ENCODE results near the gene NCOA1. TPM values are rescaled to one million over a fixed set of nuclear protein-coding genes. Genes with fewer than 3 reads are reported as not detected.
A peak's percentile ranks its signal among the peaks of the same experiment; 100 is the strongest.

Gene NCOA1
- total RNA-seq, 4 donors from 2014 or later = 42.3 to 66.9 (median 47.4) TPM

GRCh38 chr2:24489465-24490180 lies 1.4 kb upstream of the NCOA1 start:
- WGBS, 2 donors (ENCODE audit: low coverage in 1 of 2) = 78 to 83% methylated on average over 6 to 13 of the region's 14 CpGs
- Histone ChIP-seq H3K4me3 (peak overlapping the region in 1 of 2 donors; percentile 96), H3K4me1 (peaks cover 0 to 37% (median 0%) of the 10 kb centered on the region in 3 donors), H3K27me3 (no peaks in the 10 kb centered on the region), H3K9me3 (no peaks in the 10 kb centered on the region), H3K27ac (peak overlapping the region; percentile 87 to 96 (median 93)), H3K36me3 (no peaks in the 10 kb centered on the region)
- no peak for ATAC-seq
- TF ChIP-seq CTCF (IDR thresholded peaks at IDR 0.05) (no peak), POLR2A (IDR thresholded peaks at IDR 0.05) (no peak), EP300 (IDR thresholded peaks at IDR 0.05) (no peak), POLR2AphosphoS5 (IDR thresholded peaks at IDR 0.05) (no peak)

GRCh38 chr2:24490181-24490689 lies 819 bp upstream of the NCOA1 start:
- no peaks in the 10 kb centered on the region for H3K9me3 ChIP-seq
- H3K36me3 ChIP-seq = no peaks in the 10 kb centered on the region
- peak overlapping the region; percentile 62 to 96 for H3K4me3 ChIP-seq
- ATAC-seq = no peak
- H3K27ac ChIP-seq = peak overlapping the region; percentile 87 to 96 (median 93)
- peaks cover 0 to 43% (median 0%) of the 10 kb centered on the region in 3 donors for H3K4me1 ChIP-seq
- TF ChIP-seq EP300 (IDR thresholded peaks at IDR 0.05) = no peak
- TF ChIP-seq POLR2AphosphoS5 (IDR thresholded peaks at IDR 0.05) = no peak
- TF ChIP-seq POLR2A (IDR thresholded peaks at IDR 0.05) = no peak
- TF ChIP-seq CTCF (IDR thresholded peaks at IDR 0.05) = no peak
- no peaks in the 10 kb centered on the region for H3K27me3 ChIP-seq
- WGBS, 2 donors (ENCODE audit: low coverage in 1 of 2) = 26 to 40% methylated on average over 10 to 12 of the region's 12 CpGs

- Histone ChIP-seq H3K27ac (peak overlapping the region; percentile 25 to 96 (median 93)), H3K4me3 (peak overlapping the region; percentile 83 to 96), H3K27me3 (no peaks in the 10 kb centered on the region), H3K4me1 (peaks cover 0 to 58% (median 0%) of the 10 kb centered on the region in 3 donors), H3K9me3 (no peaks in the 10 kb centered on the region), H3K36me3 (no peaks in the 10 kb centered on the region)
- TF ChIP-seq CTCF (IDR thresholded peaks at IDR 0.05) (no peak), POLR2A (IDR thresholded peaks at IDR 0.05) (peak in 1 of 2 donors; percentile 22)
- 0% methylated on average over 1 to 9 of the region's 100 CpGs for WGBS, 2 donors (ENCODE audit: low coverage in 1 of 2)
- ATAC-seq = peak; percentile 47
Measured at GRCh38 chr2:24491542-24492420, 727 bp downstream of the NCOA1 start.

- Histone ChIP-seq H3K4me3 (peak overlapping the region; percentile 83 to 96), H3K27ac (peak overlapping the region; percentile 25 to 96 (median 93)), H3K9me3 (no peaks in the 10 kb centered on the region), H3K4me1 (peaks cover 0 to 67% (median 0%) of the 10 kb centered on the region in 3 donors), H3K36me3 (no peaks in the 10 kb centered on the region), H3K27me3 (no peaks in the 10 kb centered on the region)
- WGBS, 2 donors (ENCODE audit: low coverage in 1 of 2) = 10 to 14% methylated on average over 16 of the region's 16 CpGs
- TF ChIP-seq POLR2AphosphoS5 (IDR thresholded peaks at IDR 0.05) (no peak), POLR2A (IDR thresholded peaks at IDR 0.05) (no peak), EP300 (IDR thresholded peaks at IDR 0.05) (no peak)
- ATAC-seq = no peak
Measured at GRCh38 chr2:24492421-24493279, 1.6 kb downstream of the NCOA1 start.

Measured in gastroesophageal sphincter (tissue), 4 donors.